Ectodermal cell (in vitro differentiated cells): ENCODE measurements around the gene BOLL. TPM values are rescaled to one million over a fixed set of nuclear protein-coding genes. Genes with fewer than 3 reads are reported as not detected.
"Not testable (repeated sequence)": the region's sequence is repeated elsewhere in the genome, so short reads cannot be mapped to it uniquely, and the experiment has no call there.

Source experiments
- H3K27ac ChIP-seq: 2 replicates; pipeline ENCODE4 v1.7.0; 2013; ENCODE audit warnings: mild to moderate bottlenecking, low read depth, low read length; ENCODE audit not compliant: insufficient read depth, poor library complexity, severe bottlenecking
- H3K27me3 ChIP-seq: 2 replicates; pipeline ENCODE4 v1.7.0; 2013; ENCODE audit warnings: mild to moderate bottlenecking, low read length; ENCODE audit not compliant: insufficient read depth, control insufficient read depth, poor library complexity, severe bottlenecking
- H3K36me3 ChIP-seq: one replicate; pipeline ENCODE4 v1.7.0; 2013; ENCODE audit warnings: low read length; ENCODE audit not compliant: control insufficient read depth, insufficient read depth
- H3K4me1 ChIP-seq: one replicate; pipeline ENCODE4 v1.7.0; 2013; ENCODE audit warnings: low read length; ENCODE audit not compliant: control insufficient read depth, insufficient read depth
- H3K4me3 ChIP-seq: 2 replicates; pipeline ENCODE4 v1.7.0; 2013; ENCODE audit warnings: low read depth, low read length, control low read depth; ENCODE audit not compliant: insufficient read depth
- H3K9me3 ChIP-seq: 2 replicates; pipeline ENCODE4 v1.7.0; 2013; ENCODE audit warnings: mild to moderate bottlenecking, low read length, moderate library complexity; ENCODE audit not compliant: control insufficient read depth
- WGBS, 2 experiments: methylation state at CpG; one replicate each; pipeline ENCODE4 v1.1.7; 2013; ENCODE audit warnings: missing lambda C conversion rate in 2 of 2; 5-methylcytosine and 5-hydroxymethylcytosine counted together
- polyA plus RNA-seq, 4 experiments: library from polyadenylated mRNA; stranded (reverse); fragments of 50-300 nt; gene quantifications; one replicate each; pipeline ENCODE4 v1.2.3, GENCODE V29; 2013

The BOLL gene
- not detected for polyA plus RNA-seq (2013, experiment 1 of 4)
- not detected for polyA plus RNA-seq (2013, experiment 2 of 4)
- polyA plus RNA-seq (2013, experiment 3 of 4), result not detected
- polyA plus RNA-seq (2013, experiment 4 of 4), result not detected

DNA sequence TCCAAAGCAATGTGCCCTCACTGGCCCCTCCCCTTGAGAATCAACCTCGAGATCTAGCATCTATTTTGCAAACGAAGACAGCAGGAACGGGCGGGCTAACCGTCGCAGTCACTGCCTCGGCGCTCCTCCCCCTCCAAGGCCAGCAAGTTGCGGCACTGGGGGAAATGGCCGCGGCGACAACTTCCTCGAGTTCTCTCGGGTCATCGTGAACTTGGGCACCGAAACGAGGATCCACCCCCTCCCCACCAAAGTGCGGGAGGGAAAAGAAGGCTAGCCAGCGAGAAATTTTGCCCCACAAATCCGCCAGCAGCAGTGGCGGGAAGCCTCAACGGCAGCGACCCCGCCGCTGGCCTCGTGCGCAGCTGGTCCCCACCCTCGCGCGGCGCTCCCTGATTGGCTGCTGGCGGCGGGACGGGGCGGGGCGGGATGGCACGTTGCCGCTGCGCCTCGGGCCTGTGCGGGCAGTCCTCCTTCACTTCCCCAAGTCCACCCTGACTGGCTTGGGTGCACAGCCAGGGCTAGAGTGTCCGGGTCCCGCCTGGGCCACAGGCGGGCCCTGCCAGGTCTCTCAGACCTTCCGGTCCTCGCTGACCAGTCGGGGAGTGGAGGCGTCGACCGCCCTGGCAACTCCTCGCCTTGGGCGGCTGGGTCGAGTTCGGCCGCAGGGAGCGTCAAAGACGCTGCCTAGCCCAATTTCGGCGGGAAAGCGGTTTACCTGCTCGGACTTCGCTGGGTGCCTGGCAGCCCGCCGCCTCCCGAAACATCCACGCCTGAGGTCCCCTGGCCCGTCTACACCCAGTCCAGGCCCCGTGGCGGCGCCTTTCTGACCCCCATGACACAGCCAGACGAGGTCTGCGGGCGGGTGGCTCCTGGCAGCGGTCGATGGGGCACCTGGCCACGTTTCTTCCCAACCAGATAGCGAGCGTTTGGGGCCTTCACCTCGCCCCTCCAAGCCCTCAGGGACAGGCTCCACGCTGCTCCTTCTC is at the start of gene BOLL:
BOLL (minus strand) TSS at position 364 of the 986 bp plus-strand sequence. CDS start 3,469 bp downstream, outside the sequence.
- Histone ChIP-seq H3K27me3 (peaks cover 30% of the 10 kb centered on the region), H3K27ac (no peak within 1 kb of the TSS), H3K4me1 (peaks cover 3% of the 10 kb centered on the region), H3K9me3 (no peaks in the 10 kb centered on the region), H3K4me3 (peak within 1 kb of the TSS; percentile 38), H3K36me3 (no peaks in the 10 kb centered on the region)
- WGBS, 2 experiments, result 92 to 93% methylated on average over 80 of the region's 80 CpGs

- not testable (repeated sequence) for H3K9me3 ChIP-seq, H3K27ac ChIP-seq, H3K4me1 ChIP-seq, H3K27me3 ChIP-seq, H3K4me3 ChIP-seq, H3K36me3 ChIP-seq
- 83 to 95% methylated on average over 2 of the region's 2 CpGs for WGBS, 2 experiments
These were observed 49.7 kb upstream of the BOLL start for GRCh38 chr2:197834771-197835170.

DNA sequence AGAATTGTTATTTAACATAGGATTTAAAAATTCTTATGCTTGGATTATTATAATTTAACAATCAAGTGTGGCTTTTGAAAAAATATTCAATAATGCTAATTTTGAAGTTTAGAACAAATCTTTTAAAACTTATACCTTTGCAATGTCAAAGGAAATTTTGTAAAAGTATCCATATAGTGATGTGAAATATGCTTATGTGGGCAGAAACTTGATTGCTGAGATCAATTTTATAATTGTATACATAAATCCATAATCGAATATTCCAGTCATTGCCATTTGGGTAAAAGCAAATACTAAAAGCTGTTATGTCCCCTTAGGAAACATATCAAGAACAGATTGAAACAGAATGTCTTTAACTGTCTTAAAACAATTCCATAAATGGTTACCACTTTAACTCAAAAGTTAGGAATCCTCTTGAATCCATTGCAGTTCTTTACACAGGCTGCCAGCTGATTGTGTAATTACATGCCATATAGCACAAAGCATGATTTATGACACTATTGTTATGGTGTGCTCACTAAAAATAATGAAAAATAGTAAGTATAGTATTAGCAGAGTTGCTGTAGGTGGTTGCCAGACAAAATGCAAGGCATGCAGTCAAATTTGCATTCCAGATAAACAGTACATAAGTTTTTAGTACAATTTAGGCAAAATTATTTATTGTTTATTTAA is 43.5 kb upstream of the BOLL start:
- Histone ChIP-seq H3K4me3 (no peak overlapping the region), H3K27me3 (no peaks in the 10 kb centered on the region), H3K9me3 (no peaks in the 10 kb centered on the region), H3K4me1 (no peaks in the 10 kb centered on the region), H3K27ac (no peak overlapping the region), H3K36me3 (no peaks in the 10 kb centered on the region)
- WGBS, 2 experiments, result 80 to 93% methylated on average over 1 of the region's 1 CpG

- H3K4me1 ChIP-seq, result no peaks in the 10 kb centered on the region
- H3K36me3 ChIP-seq, result no peaks in the 10 kb centered on the region
- H3K27ac ChIP-seq, result no peak overlapping the region
- no peak overlapping the region for H3K4me3 ChIP-seq
- no peaks in the 10 kb centered on the region for H3K9me3 ChIP-seq
- H3K27me3 ChIP-seq, result no peaks in the 10 kb centered on the region
- 89 to 94% methylated on average over 2 of the region's 2 CpGs for WGBS, 2 experiments
These were observed 42.5 kb upstream of the BOLL start for GRCh38 chr2:197827618-197828017.

GRCh38 chr2:197822333-197822732 is 37.2 kb upstream of the BOLL start:
- WGBS, 2 experiments, result 88 to 93% methylated on average over 2 of the region's 2 CpGs
- no peaks in the 10 kb centered on the region for H3K4me1 ChIP-seq
- H3K27me3 ChIP-seq, result no peaks in the 10 kb centered on the region
- no peak overlapping the region for H3K27ac ChIP-seq
- no peaks in the 10 kb centered on the region for H3K9me3 ChIP-seq
- H3K4me3 ChIP-seq, result no peak overlapping the region
- H3K36me3 ChIP-seq, result no peaks in the 10 kb centered on the region

DNA sequence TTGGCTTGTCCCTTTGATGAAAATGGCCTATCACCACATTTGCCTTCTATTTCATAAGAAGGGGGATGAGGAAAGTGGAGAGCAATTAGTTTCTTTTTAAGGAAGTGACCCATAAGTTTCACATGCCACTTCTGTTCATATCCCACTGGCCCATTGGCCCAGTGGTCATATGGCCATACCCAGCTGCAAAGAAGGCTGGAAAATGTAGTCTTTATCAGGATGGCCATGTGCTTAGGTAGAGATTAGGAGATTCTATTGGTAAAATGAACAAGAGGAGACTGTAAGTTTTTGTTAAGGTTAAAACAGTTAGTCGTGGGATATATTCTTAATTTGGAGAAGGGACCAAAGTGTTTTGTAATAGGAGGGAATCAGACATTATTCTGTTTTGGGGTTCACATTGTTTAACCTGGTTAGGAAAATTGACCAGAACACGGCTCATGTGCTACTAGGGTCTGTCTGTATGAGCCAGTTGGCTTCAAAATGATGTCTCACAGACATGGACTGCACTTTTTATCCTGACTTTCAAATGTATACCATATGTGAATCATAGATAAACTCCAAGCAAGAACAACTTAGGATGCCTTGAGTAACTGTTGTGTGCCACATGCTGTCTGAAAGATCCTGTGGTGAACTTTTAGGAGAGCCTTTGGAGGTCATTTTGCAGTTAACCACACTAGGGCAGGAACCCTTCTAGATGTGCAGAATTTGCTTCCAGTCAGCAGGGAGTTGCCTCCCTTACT is 36.6 kb upstream of the BOLL start:
- 90 to 95% methylated on average over 2 of the region's 2 CpGs for WGBS, 2 experiments

GRCh38 chr2:197814526-197814925 is 29.4 kb upstream of the BOLL start:
- H3K9me3 ChIP-seq, result no peaks in the 10 kb centered on the region
- H3K4me1 ChIP-seq, result no peaks in the 10 kb centered on the region
- H3K36me3 ChIP-seq, result no peaks in the 10 kb centered on the region
- WGBS, 2 experiments, result 88 to 90% methylated on average over 2 of the region's 2 CpGs
- H3K27ac ChIP-seq, result no peak overlapping the region
- no peaks in the 10 kb centered on the region for H3K27me3 ChIP-seq
- no peak overlapping the region for H3K4me3 ChIP-seq

More for the DNA sequence above, 36.6 kb upstream of the BOLL start:
- Histone ChIP-seq H3K4me1 (no peaks in the 10 kb centered on the region), H3K36me3 (no peaks in the 10 kb centered on the region), H3K27ac (no peak overlapping the region), H3K4me3 (no peak overlapping the region), H3K9me3 (no peaks in the 10 kb centered on the region), H3K27me3 (no peaks in the 10 kb centered on the region)

DNA sequence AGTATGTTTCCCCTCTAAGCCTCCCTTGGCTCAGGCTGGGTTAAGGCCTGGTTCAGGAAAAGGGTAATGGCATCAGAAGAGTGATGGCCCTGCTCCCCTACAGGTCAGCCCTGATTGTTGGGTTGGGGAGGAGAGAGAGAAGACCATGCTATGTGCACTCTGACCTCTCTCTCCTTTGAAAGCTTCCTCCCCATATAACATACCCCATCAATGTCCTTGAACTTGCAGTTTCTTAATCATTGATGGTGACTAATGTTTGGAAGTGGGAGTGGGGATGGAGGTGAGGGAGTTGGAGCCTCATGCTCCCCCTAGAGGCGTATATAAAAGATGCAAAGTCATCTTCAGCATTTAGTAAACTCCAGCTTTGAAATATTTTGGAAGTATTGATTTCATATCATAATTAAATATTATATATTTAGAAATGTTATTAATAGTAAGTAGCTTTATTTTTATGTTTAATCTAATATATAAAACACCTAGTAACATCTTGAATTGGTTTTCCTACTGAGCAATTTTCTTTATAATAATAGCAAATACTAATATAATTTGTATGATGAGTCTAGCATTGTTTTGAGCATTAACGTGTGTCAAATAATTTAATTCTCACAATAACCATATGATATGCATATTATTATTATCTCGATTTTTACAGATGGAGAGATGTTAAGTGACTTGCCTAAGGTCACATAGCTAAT is 28.1 kb upstream of the BOLL start:
- H3K4me1 ChIP-seq, result no peaks in the 10 kb centered on the region
- H3K9me3 ChIP-seq, result no peaks in the 10 kb centered on the region
- no peaks in the 10 kb centered on the region for H3K27me3 ChIP-seq
- no peaks in the 10 kb centered on the region for H3K36me3 ChIP-seq
- H3K4me3 ChIP-seq, result no peak overlapping the region
- H3K27ac ChIP-seq, result no peak overlapping the region
- WGBS, 2 experiments, result 40 to 58% methylated on average over 1 to 2 of the region's 3 CpGs

GRCh38 chr2:197810491-197810890 is 25.4 kb upstream of the BOLL start:
- H3K27ac ChIP-seq, result no peak overlapping the region
- no peaks in the 10 kb centered on the region for H3K4me1 ChIP-seq
- H3K4me3 ChIP-seq, result no peak overlapping the region
- no peaks in the 10 kb centered on the region for H3K9me3 ChIP-seq
- H3K27me3 ChIP-seq, result peaks cover 27% of the 10 kb centered on the region
- no peaks in the 10 kb centered on the region for H3K36me3 ChIP-seq
- WGBS, 2 experiments, result 86 to 94% methylated on average over 2 to 3 of the region's 3 CpGs
